SU-DHL-6 (cell line): ENCODE data around the gene ABHD16A.

Experiments
- H2AFZ ChIP-seq: fragments of 200-600 bp; sonication (generic); 2 replicates; pipeline ENCODE4 v1.6.1; 2014; ENCODE audit warnings: low read depth, mild to moderate bottlenecking, moderate library complexity, mixed read lengths, antibody characterized with exemption, low read length; ENCODE audit not compliant: severe bottlenecking
- H3F3A ChIP-seq: fragments of 200-600 bp; shearing (Covaris generic); 2 replicates; pipeline ENCODE4 v1.6.0; 2016; ENCODE audit warnings: antibody characterized with exemption, mild to moderate bottlenecking; ENCODE audit not compliant: insufficient read depth
- H3K27ac ChIP-seq: fragments of 200-600 bp; sonication (generic); 2 replicates; pipeline ENCODE4 v1.5.1; 2016; ENCODE audit warnings: low read depth, mild to moderate bottlenecking, low read length, moderate library complexity, mixed read lengths
- H3K27me3 ChIP-seq: fragments of 200-600 bp; sonication (generic), shearing (Covaris generic); 2 replicates; pipeline ENCODE4 v1.6.0; 2014; ENCODE audit warnings: mild to moderate bottlenecking, low read length
- H3K36me3 ChIP-seq: fragments of 200-600 bp; sonication (generic); 2 replicates; pipeline ENCODE4 v1.6.1; 2014; ENCODE audit warnings: mild to moderate bottlenecking, low read length, mixed read lengths
- H3K4me2 ChIP-seq: fragments of 300-600, 200-600 bp; shearing (Covaris generic), sonication (generic); 2 replicates; pipeline ENCODE4 v1.6.0; 2014; ENCODE audit warnings: low read length, low read depth, mild to moderate bottlenecking; ENCODE audit not compliant: poor library complexity, severe bottlenecking
- H3K4me3 ChIP-seq: fragments of 200-600 bp; sonication (generic); 2 replicates; pipeline ENCODE4 v1.5.1; 2014; ENCODE audit warnings: antibody characterized with exemption, low read length, mild to moderate bottlenecking, mixed read lengths; ENCODE audit not compliant: insufficient read depth, poor library complexity, severe bottlenecking
- H3K79me2 ChIP-seq: fragments of 200-600 bp; sonication (generic); 2 replicates; pipeline ENCODE4 v1.6.1; 2014; ENCODE audit warnings: mild to moderate bottlenecking, low read length, moderate library complexity; ENCODE audit not compliant: insufficient read depth
- H3K9ac ChIP-seq: fragments of 200-600 bp; sonication (generic); 2 replicates; pipeline ENCODE4 v1.7.0; 2014; ENCODE audit warnings: mild to moderate bottlenecking, low read length
- H3K9me2 ChIP-seq: fragments of 200-600 bp; sonication (generic); replicated peaks from 2 replicates; pipeline ENCODE4 v1.6.1; 2014; ENCODE audit warnings: low read length; ENCODE audit not compliant: insufficient read depth
- H3K9me3 ChIP-seq: fragments of 200-600 bp; sonication (generic); 2 replicates; pipeline ENCODE4 v1.6.1; 2014; ENCODE audit warnings: low read length, mixed read lengths; ENCODE audit not compliant: insufficient read depth
- H4K20me1 ChIP-seq: fragments of 200-600 bp; sonication (generic); 2 replicates; pipeline ENCODE4 v1.6.1; 2014; ENCODE audit warnings: low read depth, mild to moderate bottlenecking, antibody characterized with exemption, low read length, moderate library complexity, mixed read lengths
- EZH2phosphoT487 ChIP-seq: fragments of 200-600 bp; sonication (generic), shearing (Covaris generic); conservative IDR thresholded peaks from 2 replicates; pipeline ENCODE4 v1.6.1; 2018; ENCODE audit warnings: mild to moderate bottlenecking, antibody characterized with exemption, low read length, moderate library complexity, mixed read lengths
- TF ChIP-seq, protein P1 (sequence below): fragments of 200-600 bp; sonication (generic); IDR thresholded peaks from one replicate; pipeline ENCODE4 v1.5.1; 2017; ENCODE audit warnings: antibody characterized with exemption, mild to moderate bottlenecking, low read length, moderate library complexity; ENCODE audit not compliant: insufficient read depth, poor library complexity, severe bottlenecking

ABHD16A gene

DNA sequence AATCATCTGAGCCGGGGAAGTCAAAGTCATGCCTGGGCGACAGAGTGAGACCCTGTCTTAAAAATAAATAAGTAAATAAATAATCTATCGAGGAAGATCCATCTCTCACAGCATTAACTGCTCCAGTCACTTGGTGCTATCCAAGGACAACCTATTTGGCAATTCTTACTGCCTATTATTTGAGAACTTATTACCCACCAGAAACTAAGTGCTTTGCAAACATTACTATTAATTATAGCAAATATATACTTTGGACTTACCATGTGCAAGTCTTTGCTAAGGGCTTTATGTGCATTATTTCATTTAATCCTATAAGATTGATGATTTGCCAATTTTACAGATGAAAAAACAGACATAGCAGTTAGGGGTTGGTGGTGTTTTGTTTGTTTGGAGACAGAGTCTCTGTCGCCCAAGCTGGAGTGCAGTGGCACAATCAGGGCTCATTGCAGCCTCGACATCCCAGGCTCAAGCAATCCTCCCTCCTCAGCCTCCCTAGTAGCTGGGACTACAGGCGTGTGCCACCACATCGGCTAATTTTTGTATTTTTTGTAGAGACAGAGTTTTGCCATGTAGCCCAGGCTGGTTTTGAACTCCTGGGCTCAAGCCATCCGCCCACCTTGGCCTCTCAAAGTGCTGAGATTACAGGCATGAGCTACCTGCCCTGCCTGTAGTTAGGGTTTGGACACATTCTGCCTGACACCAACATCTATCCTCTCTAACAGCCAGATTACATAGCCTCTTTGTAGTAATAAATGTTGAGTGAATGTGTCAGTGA lies 48.4 kb downstream of the ABHD16A start:
- H3F3A ChIP-seq: peaks cover 19% of the 10 kb centered on the region
- no peak overlapping the region for H2AFZ ChIP-seq
- no peaks in the 10 kb centered on the region for H4K20me1 ChIP-seq
- H3K27me3 ChIP-seq: no peaks in the 10 kb centered on the region
- H3K27ac ChIP-seq: no peak overlapping the region
- no peak overlapping the region for H3K4me2 ChIP-seq
- H3K36me3 ChIP-seq: no peaks in the 10 kb centered on the region
- no peak overlapping the region for H3K4me3 ChIP-seq
- H3K9me2 ChIP-seq: no peaks in the 10 kb centered on the region
- TF ChIP-seq, protein P1, sequence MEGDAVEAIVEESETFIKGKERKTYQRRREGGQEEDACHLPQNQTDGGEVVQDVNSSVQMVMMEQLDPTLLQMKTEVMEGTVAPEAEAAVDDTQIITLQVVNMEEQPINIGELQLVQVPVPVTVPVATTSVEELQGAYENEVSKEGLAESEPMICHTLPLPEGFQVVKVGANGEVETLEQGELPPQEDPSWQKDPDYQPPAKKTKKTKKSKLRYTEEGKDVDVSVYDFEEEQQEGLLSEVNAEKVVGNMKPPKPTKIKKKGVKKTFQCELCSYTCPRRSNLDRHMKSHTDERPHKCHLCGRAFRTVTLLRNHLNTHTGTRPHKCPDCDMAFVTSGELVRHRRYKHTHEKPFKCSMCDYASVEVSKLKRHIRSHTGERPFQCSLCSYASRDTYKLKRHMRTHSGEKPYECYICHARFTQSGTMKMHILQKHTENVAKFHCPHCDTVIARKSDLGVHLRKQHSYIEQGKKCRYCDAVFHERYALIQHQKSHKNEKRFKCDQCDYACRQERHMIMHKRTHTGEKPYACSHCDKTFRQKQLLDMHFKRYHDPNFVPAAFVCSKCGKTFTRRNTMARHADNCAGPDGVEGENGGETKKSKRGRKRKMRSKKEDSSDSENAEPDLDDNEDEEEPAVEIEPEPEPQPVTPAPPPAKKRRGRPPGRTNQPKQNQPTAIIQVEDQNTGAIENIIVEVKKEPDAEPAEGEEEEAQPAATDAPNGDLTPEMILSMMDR: no peak
- no peak for TF ChIP-seq EZH2phosphoT487
- H3K79me2 ChIP-seq: peaks cover 52% of the 10 kb centered on the region
- no peaks in the 10 kb centered on the region for H3K9me3 ChIP-seq
- H3K9ac ChIP-seq: no peak overlapping the region

GRCh38 chr6:31652925-31653724 lies 50.0 kb downstream of the ABHD16A start:
- peak overlapping the region; percentile 89 for H3K27ac ChIP-seq
- peak overlapping the region; percentile 91 for H3K4me3 ChIP-seq
- no peaks in the 10 kb centered on the region for H3K9me3 ChIP-seq
- no peaks in the 10 kb centered on the region for H3K9me2 ChIP-seq
- no peaks in the 10 kb centered on the region for H4K20me1 ChIP-seq
- peaks cover 19% of the 10 kb centered on the region for H3F3A ChIP-seq
- H3K79me2 ChIP-seq: peaks cover 45% of the 10 kb centered on the region
- peak overlapping the region; percentile 81 for H2AFZ ChIP-seq
- peak overlapping the region; percentile 83 for H3K9ac ChIP-seq
- TF ChIP-seq, protein P1: no peak
- TF ChIP-seq EZH2phosphoT487: no peak
- peaks cover 12% of the 10 kb centered on the region for H3K36me3 ChIP-seq
- peak overlapping the region; percentile 83 for H3K4me2 ChIP-seq
- H3K27me3 ChIP-seq: no peaks in the 10 kb centered on the region

DNA sequence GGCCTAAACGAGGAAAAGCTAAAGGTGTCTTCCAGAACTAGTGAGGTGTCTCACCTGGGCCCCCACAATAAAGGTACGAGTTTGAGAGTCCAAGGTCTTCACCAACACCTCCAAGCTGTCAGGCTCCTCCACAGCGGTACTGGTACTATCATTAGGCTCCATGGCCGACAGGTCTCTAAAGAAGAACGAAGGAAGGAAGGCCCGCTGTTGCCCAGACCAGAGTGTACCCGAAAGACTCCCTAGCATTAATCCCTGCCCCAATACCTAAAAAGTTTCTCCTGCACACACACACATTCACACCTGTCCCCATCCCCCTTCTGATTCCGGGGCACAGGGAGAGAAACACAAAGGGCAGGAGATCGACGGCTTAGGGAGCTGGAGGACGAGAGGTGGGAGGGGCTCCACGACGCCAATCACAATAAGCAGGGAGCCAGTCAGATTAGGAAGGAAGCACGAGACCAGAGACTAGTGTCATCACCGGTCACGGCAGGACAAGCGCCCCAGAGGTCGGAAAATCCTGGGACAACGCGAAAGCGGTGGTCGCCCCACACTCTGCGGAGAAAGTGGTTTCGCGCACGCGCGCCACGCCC lies 51.4 kb downstream of the ABHD16A start:
- peaks cover 19% of the 10 kb centered on the region for H3F3A ChIP-seq

More for the DNA sequence above, 51.4 kb downstream of the ABHD16A start:
- H3K9me3 ChIP-seq: no peaks in the 10 kb centered on the region
- no peaks in the 10 kb centered on the region for H3K27me3 ChIP-seq
- peak overlapping the region; percentile 83 for H3K4me2 ChIP-seq
- H3K4me3 ChIP-seq: peak overlapping the region; percentile 91
- H3K36me3 ChIP-seq: peaks cover 14% of the 10 kb centered on the region
- peak overlapping the region; percentile 81 for H2AFZ ChIP-seq
- peaks cover 41% of the 10 kb centered on the region for H3K79me2 ChIP-seq
- no peaks in the 10 kb centered on the region for H3K9me2 ChIP-seq
- no peak for TF ChIP-seq EZH2phosphoT487
- TF ChIP-seq, protein P1: no peak
- H3K9ac ChIP-seq: peak overlapping the region; percentile 83
- H3K27ac ChIP-seq: peak overlapping the region; percentile 89
- no peaks in the 10 kb centered on the region for H4K20me1 ChIP-seq
